Measurements from ENCODE around the gene SLC8A2.

DNA sequence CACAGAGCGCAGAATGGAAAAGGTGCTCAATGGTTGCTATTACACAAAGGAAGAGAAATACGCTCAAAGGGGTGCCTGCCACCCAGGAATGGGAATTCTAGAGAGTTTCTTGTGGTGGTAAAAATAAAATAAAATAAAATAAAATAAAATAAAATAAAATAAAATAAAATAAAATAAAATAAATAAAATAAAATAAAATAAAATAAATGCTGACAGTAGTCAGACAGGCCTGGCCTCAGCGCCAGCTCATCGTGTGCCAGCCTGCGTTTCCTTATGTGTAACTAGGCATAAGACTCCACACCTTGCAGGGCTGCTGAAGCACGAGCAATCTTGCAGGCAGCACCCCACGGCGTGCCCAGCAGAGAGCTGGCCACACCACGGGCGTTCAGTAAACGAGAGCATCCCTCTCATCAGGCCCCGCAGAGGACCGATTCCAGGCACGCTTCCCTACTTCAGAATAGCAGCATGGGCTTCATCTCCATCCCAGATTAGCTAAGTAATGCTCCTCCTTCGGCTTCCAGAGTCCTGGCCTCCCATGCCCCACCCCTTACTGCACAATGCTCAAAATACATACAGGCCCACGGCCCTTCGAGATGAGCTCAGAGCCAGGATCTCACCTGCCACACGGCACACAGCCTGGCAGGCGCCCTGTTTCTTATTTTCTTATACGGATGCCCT lies 37.6 kb upstream of the SLC8A2 start:
- no peak for TF ChIP-seq EGR1 (IDR thresholded peaks at IDR 0.05; ENCODE audit: borderline replicate concordance, low read depth, low read length)
- TF ChIP-seq, protein P1, sequence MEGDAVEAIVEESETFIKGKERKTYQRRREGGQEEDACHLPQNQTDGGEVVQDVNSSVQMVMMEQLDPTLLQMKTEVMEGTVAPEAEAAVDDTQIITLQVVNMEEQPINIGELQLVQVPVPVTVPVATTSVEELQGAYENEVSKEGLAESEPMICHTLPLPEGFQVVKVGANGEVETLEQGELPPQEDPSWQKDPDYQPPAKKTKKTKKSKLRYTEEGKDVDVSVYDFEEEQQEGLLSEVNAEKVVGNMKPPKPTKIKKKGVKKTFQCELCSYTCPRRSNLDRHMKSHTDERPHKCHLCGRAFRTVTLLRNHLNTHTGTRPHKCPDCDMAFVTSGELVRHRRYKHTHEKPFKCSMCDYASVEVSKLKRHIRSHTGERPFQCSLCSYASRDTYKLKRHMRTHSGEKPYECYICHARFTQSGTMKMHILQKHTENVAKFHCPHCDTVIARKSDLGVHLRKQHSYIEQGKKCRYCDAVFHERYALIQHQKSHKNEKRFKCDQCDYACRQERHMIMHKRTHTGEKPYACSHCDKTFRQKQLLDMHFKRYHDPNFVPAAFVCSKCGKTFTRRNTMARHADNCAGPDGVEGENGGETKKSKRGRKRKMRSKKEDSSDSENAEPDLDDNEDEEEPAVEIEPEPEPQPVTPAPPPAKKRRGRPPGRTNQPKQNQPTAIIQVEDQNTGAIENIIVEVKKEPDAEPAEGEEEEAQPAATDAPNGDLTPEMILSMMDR (IDR thresholded peaks at IDR 0.05; ENCODE audit: control extremely low read depth in 1 of 3, insufficient read depth in 1 of 3, low read depth in 1 of 3, low read length in 3 of 3) = no peak
- TF ChIP-seq SP1 (IDR thresholded peaks at IDR 0.05; ENCODE audit: low read depth, low read length) = no peak
- no peak for TF ChIP-seq TEAD4 (IDR thresholded peaks at IDR 0.05; ENCODE audit: low read depth, low read length)
- TF ChIP-seq SP4 (IDR thresholded peaks at IDR 0.05; ENCODE audit: low read length) = no peak
- no peak for TF ChIP-seq YY1 (IDR thresholded peaks at IDR 0.05; ENCODE audit: low read depth, low read length)
- TF ChIP-seq POLR2A (IDR thresholded peaks at IDR 0.05; ENCODE audit: control extremely low read depth in 1 of 2, low read depth in 2 of 2, low read length in 2 of 2) = no peak
- TF ChIP-seq EZH2 (IDR thresholded peaks at IDR 0.05; ENCODE audit: low read depth, low read length, severe bottlenecking) = no peak
- no peak for TF ChIP-seq CHD2 (IDR thresholded peaks at IDR 0.05; ENCODE audit: low read length)
